HCT116 (cell line): Measurements from ENCODE around the gene MPP4.

Experiments used
- CTCF ChIP-seq, 3 experiments: fragments of 200-600 bp in 1 of 3; sonication (generic) in 1 of 3; IDR thresholded peaks in 2 of 3; conservative IDR thresholded peaks in 1 of 3; 2 replicates each; pipeline ENCODE4 v1.5.1; 2012 to 2017; ENCODE audit warnings: low read depth in 2 of 3, low read length in 2 of 3, antibody characterized with exemption in 1 of 3, borderline replicate concordance in 1 of 3, control low read depth in 1 of 3, mild to moderate bottlenecking in 1 of 3, mixed read lengths in 1 of 3, mixed run types in 1 of 3, moderate library complexity in 1 of 3; ENCODE audit not compliant: insufficient read depth in 1 of 3
- EZH2 ChIP-seq: fragments of 200-600 bp; sonication (generic); IDR thresholded peaks from 2 replicates; pipeline ENCODE4 v1.6.1; 2017; ENCODE audit warnings: antibody characterized with exemption, mixed run types
- EZH2phosphoT487 ChIP-seq: fragments of 200-600 bp; IDR thresholded peaks from 2 replicates; pipeline ENCODE4 v1.6.1; 2018; ENCODE audit warnings: antibody characterized with exemption, borderline replicate concordance
- MAX ChIP-seq: IDR thresholded peaks from 2 replicates; pipeline ENCODE4 v1.6.1; 2012
- POLR2A ChIP-seq: IDR thresholded peaks from 2 replicates; pipeline ENCODE4 v1.7.0; 2011; ENCODE audit warnings: borderline replicate concordance; ENCODE audit not compliant: insufficient read depth, insufficient read length; ENCODE audit errors: extremely low read depth
- RAD21 ChIP-seq: IDR thresholded peaks from 2 replicates; pipeline ENCODE4 v1.6.1; 2012; ENCODE audit warnings: low read depth, mild to moderate bottlenecking
- SIN3A ChIP-seq: IDR thresholded peaks from 2 replicates; pipeline ENCODE4 v1.6.1; 2012; ENCODE audit warnings: low read depth
- YY1 ChIP-seq: IDR thresholded peaks from 2 replicates; pipeline ENCODE4 v1.6.1; 2011; ENCODE audit warnings: low read length, low read depth, moderate library complexity, mild to moderate bottlenecking; ENCODE audit not compliant: insufficient replicate concordance; ENCODE audit errors: extremely low read depth
- ZFX ChIP-seq: fragments of 450-650 bp; IDR thresholded peaks from 2 replicates; pipeline ENCODE4 v1.6.1; 2017
- ZNF274 ChIP-seq: fragments of 200-500 bp; sonication (Bioruptor generic); IDR thresholded peaks from 2 replicates; pipeline ENCODE4 v1.6.1; 2014; ENCODE audit warnings: mild to moderate bottlenecking, low read depth, low read length, inconsistent platforms
- TF ChIP-seq, protein P1 (sequence below): IDR thresholded peaks from 2 replicates; pipeline ENCODE4 v1.6.1; 2012; ENCODE audit warnings: low read depth

- TF ChIP-seq SIN3A = no peak
- TF ChIP-seq ZFX = no peak
- no peak for TF ChIP-seq CTCF (IDR thresholded peaks at IDR 0.05 in 2 of 3, conservative IDR thresholded peaks at IDR 0.05 in 1 of 3; ENCODE audit: borderline replicate concordance in 1 of 3, insufficient read depth in 1 of 3, low read depth in 2 of 3, low read length in 2 of 3)
- no peak for TF ChIP-seq ZNF274
- TF ChIP-seq, protein P1, sequence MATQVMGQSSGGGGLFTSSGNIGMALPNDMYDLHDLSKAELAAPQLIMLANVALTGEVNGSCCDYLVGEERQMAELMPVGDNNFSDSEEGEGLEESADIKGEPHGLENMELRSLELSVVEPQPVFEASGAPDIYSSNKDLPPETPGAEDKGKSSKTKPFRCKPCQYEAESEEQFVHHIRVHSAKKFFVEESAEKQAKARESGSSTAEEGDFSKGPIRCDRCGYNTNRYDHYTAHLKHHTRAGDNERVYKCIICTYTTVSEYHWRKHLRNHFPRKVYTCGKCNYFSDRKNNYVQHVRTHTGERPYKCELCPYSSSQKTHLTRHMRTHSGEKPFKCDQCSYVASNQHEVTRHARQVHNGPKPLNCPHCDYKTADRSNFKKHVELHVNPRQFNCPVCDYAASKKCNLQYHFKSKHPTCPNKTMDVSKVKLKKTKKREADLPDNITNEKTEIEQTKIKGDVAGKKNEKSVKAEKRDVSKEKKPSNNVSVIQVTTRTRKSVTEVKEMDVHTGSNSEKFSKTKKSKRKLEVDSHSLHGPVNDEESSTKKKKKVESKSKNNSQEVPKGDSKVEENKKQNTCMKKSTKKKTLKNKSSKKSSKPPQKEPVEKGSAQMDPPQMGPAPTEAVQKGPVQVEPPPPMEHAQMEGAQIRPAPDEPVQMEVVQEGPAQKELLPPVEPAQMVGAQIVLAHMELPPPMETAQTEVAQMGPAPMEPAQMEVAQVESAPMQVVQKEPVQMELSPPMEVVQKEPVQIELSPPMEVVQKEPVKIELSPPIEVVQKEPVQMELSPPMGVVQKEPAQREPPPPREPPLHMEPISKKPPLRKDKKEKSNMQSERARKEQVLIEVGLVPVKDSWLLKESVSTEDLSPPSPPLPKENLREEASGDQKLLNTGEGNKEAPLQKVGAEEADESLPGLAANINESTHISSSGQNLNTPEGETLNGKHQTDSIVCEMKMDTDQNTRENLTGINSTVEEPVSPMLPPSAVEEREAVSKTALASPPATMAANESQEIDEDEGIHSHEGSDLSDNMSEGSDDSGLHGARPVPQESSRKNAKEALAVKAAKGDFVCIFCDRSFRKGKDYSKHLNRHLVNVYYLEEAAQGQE = no peak
- TF ChIP-seq RAD21 = no peak
- TF ChIP-seq EZH2 = no peak
- no peak for TF ChIP-seq YY1
- TF ChIP-seq MAX = no peak
- TF ChIP-seq EZH2phosphoT487 = no peak
- TF ChIP-seq POLR2A = no peak
Observed at GRCh38 chr2:201656740-201657139, 41.7 kb downstream of the MPP4 start.
